ENCODE data around the gene FASTKD1.

Gene FASTKD1

GRCh38 chr2:169495310-169495928 lies 78.2 kb downstream of the FASTKD1 start:
- no peak for DNase-seq

GRCh38 chr2:169493360-169493759 lies 80.3 kb downstream of the FASTKD1 start:
- DNase-seq = no peak

GRCh38 chr2:169491378-169491777 lies 82.3 kb downstream of the FASTKD1 start:
- DNase-seq = no peak

GRCh38 chr2:169490834-169491233 lies 82.8 kb downstream of the FASTKD1 start:
- no peak for DNase-seq

GRCh38 chr2:169486487-169486886 lies 87.2 kb downstream of the FASTKD1 start:
- DNase-seq = no peak

GRCh38 chr2:169485650-169486138 lies 88.0 kb downstream of the FASTKD1 start:
- DNase-seq = no peak

- DNase-seq = no peak
These were observed 93.6 kb downstream of the FASTKD1 start for GRCh38 chr2:169480079-169480465.

All from T-helper 9 cell (primary cell).